ENCODE results near the gene MTIF2. TPM values are rescaled to one million over a fixed set of nuclear protein-coding genes. Genes with fewer than 3 reads are reported as not detected.
"Not testable (repeated sequence)": the region's sequence is repeated elsewhere in the genome, so short reads cannot be mapped to it uniquely, and the experiment has no call there.

Gene MTIF2
- total and polyA plus RNA-seq, 2 donors (not counting 1 experiment from before 2014, with no cell fraction given), result 22.8 to 54.0 TPM

DNA sequence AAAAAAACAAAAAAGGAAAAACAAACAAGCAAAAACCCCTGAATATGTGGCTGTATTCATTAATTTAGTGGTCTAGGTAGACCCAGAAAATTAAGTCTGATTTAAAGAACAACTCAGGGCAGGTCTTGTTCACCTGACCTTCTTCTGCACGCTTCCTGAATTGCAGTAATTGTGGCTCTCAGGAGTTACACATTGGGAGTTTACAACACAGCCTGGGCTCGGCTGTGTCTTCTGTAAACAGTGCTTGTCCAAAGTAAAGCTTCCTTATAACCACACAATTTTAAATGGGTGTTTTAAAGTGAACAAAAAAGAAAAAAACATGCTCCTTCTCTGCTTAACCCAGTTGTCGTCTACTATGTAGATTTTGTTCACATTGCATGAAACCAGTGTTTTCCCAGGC is 8.3 kb upstream of the MTIF2 start:
- H3K79me2 ChIP-seq (ENCODE audit: control insufficient read depth, insufficient read depth, low read length), result no peaks in the 10 kb centered on the region
- H2AFZ ChIP-seq (ENCODE audit: low read length), result no peak overlapping the region
- H3K27ac ChIP-seq (ENCODE audit: insufficient read depth, low read length), result no peak overlapping the region
- H3K9me3 ChIP-seq (ENCODE audit: control insufficient read depth, insufficient read depth, low read depth, low read length), result no peaks in the 10 kb centered on the region
- no peaks in the 10 kb centered on the region for H4K20me1 ChIP-seq (ENCODE audit: control insufficient read depth, extremely low read depth, insufficient read depth, low read length)
- H3K9ac ChIP-seq (ENCODE audit: insufficient read depth, low read length), result no peak overlapping the region
- no peaks in the 10 kb centered on the region for H3K36me3 ChIP-seq (ENCODE audit: control insufficient read depth, insufficient read depth, low read length)
- no peak overlapping the region for H3K4me2 ChIP-seq (ENCODE audit: extremely low read depth, insufficient read depth, low read length)
- no peaks in the 10 kb centered on the region for H3K27me3 ChIP-seq (ENCODE audit: control insufficient read depth, insufficient read depth, low read length)
- no peaks in the 10 kb centered on the region for H3K4me1 ChIP-seq (ENCODE audit: control insufficient read depth, extremely low read depth, insufficient read depth, low read length)
- DNase-seq (ENCODE audit: low read depth in 2 of 2), result no peak
- H3K4me3 ChIP-seq (replicated peaks in 1 of 4; ENCODE audit: control extremely low read depth in 1 of 4, insufficient read depth in 1 of 4, low read depth in 3 of 4, low read length in 4 of 4), result no peak overlapping the region
- TF ChIP-seq, protein P1, sequence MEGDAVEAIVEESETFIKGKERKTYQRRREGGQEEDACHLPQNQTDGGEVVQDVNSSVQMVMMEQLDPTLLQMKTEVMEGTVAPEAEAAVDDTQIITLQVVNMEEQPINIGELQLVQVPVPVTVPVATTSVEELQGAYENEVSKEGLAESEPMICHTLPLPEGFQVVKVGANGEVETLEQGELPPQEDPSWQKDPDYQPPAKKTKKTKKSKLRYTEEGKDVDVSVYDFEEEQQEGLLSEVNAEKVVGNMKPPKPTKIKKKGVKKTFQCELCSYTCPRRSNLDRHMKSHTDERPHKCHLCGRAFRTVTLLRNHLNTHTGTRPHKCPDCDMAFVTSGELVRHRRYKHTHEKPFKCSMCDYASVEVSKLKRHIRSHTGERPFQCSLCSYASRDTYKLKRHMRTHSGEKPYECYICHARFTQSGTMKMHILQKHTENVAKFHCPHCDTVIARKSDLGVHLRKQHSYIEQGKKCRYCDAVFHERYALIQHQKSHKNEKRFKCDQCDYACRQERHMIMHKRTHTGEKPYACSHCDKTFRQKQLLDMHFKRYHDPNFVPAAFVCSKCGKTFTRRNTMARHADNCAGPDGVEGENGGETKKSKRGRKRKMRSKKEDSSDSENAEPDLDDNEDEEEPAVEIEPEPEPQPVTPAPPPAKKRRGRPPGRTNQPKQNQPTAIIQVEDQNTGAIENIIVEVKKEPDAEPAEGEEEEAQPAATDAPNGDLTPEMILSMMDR (conservative IDR thresholded peaks at IDR 0.05 in 1 of 2, IDR thresholded peaks at IDR 0.05 in 1 of 2; ENCODE audit: low read depth in 1 of 2, low read length in 2 of 2), result no peak
- TF ChIP-seq EZH2 (IDR thresholded peaks at IDR 0.05; ENCODE audit: low read length, missing control alignments), result no peak

DNA sequence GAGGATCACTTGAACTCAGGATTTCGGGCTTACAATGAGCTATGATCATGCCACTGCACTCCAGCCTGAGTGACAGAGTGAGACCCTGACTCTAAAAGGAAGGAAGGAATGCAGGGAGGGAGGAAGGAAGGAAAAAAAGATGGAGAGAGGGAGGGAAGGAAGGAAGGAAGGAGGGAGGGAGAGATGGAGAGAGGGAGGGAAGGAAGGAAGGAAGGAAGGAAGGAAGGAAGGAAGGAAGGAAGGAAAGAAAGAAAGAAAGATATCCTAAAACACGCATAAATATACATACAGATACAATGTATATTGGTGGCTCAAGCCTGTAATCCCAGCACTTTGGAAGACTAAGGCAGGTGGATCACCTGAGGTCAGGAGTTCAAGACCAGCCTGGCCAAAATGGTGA is 5.3 kb upstream of the MTIF2 start:
- H3K27me3 ChIP-seq (ENCODE audit: control insufficient read depth, insufficient read depth, low read length); H4K20me1 ChIP-seq (ENCODE audit: control insufficient read depth, extremely low read depth, insufficient read depth, low read length); H3K27ac ChIP-seq (ENCODE audit: insufficient read depth, low read length); H2AFZ ChIP-seq (ENCODE audit: low read length); DNase-seq (ENCODE audit: low read depth in 2 of 2); H3K4me1 ChIP-seq (ENCODE audit: control insufficient read depth, extremely low read depth, insufficient read depth, low read length); H3K4me2 ChIP-seq (ENCODE audit: extremely low read depth, insufficient read depth, low read length); H3K36me3 ChIP-seq (ENCODE audit: control insufficient read depth, insufficient read depth, low read length); H3K4me3 ChIP-seq (replicated peaks in 1 of 4; ENCODE audit: control extremely low read depth in 1 of 4, insufficient read depth in 1 of 4, low read depth in 3 of 4, low read length in 4 of 4); H3K9ac ChIP-seq (ENCODE audit: insufficient read depth, low read length); H3K9me3 ChIP-seq (ENCODE audit: control insufficient read depth, insufficient read depth, low read depth, low read length); H3K79me2 ChIP-seq (ENCODE audit: control insufficient read depth, insufficient read depth, low read length): not testable (repeated sequence)

DNA sequence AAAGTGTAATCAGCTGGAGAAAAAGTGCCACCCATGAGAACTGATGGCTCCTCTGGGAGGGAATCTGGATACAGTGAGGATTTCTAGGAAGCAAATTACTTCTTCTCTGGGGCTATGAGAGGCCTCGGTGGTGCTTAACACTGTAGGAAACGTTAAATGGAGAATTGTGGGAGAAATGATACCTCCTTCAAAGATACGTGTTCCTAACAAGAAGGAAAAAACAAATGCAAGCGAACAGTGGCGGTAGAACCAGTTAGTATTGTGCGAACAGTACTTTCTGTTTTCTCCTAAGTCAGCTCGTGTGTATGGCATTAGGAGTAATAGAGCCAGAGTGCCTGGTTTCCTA is 587 bp upstream of the MTIF2 start:
- no peak for TF ChIP-seq EZH2 (IDR thresholded peaks at IDR 0.05; ENCODE audit: low read length, missing control alignments)
- TF ChIP-seq, protein P1 (conservative IDR thresholded peaks at IDR 0.05 in 1 of 2, IDR thresholded peaks at IDR 0.05 in 1 of 2; ENCODE audit: low read depth in 1 of 2, low read length in 2 of 2), result no peak
- H4K20me1 ChIP-seq (ENCODE audit: control insufficient read depth, extremely low read depth, insufficient read depth, low read length), result no peaks in the 10 kb centered on the region
- no peaks in the 10 kb centered on the region for H3K9me3 ChIP-seq (ENCODE audit: control insufficient read depth, insufficient read depth, low read depth, low read length)
- no peak overlapping the region for H3K27ac ChIP-seq (ENCODE audit: insufficient read depth, low read length)
- H3K4me3 ChIP-seq (replicated peaks in 1 of 4; ENCODE audit: control extremely low read depth in 1 of 4, insufficient read depth in 1 of 4, low read depth in 3 of 4, low read length in 4 of 4), result peak overlapping the region; percentile 44 to 92 (median 88)
- peaks cover 6% of the 10 kb centered on the region for H3K79me2 ChIP-seq (ENCODE audit: control insufficient read depth, insufficient read depth, low read length)
- H3K4me2 ChIP-seq (ENCODE audit: extremely low read depth, insufficient read depth, low read length), result peak overlapping the region; percentile 61
- no peak overlapping the region for H3K9ac ChIP-seq (ENCODE audit: insufficient read depth, low read length)
- no peaks in the 10 kb centered on the region for H3K4me1 ChIP-seq (ENCODE audit: control insufficient read depth, extremely low read depth, insufficient read depth, low read length)
- DNase-seq (ENCODE audit: low read depth in 2 of 2), result peak in 1 of 2 donors; percentile 14
- H2AFZ ChIP-seq (ENCODE audit: low read length), result peak overlapping the region; percentile 78
- no peaks in the 10 kb centered on the region for H3K27me3 ChIP-seq (ENCODE audit: control insufficient read depth, insufficient read depth, low read length)
- H3K36me3 ChIP-seq (ENCODE audit: control insufficient read depth, insufficient read depth, low read length), result no peaks in the 10 kb centered on the region

Measured in fibroblast of lung (primary cell).